ENCODE results near the gene LAMTOR4.

DNA sequence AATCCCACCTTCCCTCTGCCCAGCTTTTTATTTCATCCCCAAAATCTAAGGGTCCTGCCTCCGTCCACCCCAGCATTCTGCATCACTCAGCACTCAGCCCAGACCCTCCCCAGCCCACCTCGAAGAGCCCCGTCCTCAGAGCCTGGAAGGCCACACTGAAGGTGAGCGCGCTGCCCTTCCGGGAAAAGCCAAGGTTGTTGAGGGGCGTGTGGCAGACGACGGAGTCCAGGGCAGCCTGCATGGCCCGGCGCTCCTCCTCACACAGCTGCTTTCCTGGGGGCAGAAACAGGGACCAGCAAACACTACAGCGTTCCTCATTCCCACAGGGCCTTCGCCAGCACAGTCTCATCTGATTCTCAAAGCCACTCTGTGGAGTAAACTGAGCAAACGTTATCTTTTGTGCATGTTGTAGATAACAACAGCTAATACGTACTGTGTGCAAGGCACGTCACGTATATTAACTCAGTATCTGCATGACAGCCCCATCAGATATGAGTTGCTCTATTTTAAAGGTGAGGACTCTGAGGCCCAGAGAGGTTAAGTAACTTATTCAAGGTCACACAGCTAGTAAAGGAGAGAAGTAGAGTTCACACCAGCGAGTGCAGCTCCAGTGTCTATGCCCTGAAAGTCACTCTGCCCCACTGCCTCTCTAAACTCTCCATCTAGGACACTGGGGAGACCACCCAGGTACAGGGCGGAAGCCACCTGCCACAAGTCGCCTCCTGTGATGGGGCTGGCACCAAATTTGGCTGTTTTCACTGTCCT lies 7.0 kb downstream of the LAMTOR4 start:
- TF ChIP-seq, protein P1, sequence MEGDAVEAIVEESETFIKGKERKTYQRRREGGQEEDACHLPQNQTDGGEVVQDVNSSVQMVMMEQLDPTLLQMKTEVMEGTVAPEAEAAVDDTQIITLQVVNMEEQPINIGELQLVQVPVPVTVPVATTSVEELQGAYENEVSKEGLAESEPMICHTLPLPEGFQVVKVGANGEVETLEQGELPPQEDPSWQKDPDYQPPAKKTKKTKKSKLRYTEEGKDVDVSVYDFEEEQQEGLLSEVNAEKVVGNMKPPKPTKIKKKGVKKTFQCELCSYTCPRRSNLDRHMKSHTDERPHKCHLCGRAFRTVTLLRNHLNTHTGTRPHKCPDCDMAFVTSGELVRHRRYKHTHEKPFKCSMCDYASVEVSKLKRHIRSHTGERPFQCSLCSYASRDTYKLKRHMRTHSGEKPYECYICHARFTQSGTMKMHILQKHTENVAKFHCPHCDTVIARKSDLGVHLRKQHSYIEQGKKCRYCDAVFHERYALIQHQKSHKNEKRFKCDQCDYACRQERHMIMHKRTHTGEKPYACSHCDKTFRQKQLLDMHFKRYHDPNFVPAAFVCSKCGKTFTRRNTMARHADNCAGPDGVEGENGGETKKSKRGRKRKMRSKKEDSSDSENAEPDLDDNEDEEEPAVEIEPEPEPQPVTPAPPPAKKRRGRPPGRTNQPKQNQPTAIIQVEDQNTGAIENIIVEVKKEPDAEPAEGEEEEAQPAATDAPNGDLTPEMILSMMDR (IDR thresholded peaks at IDR 0.05; ENCODE audit: poor library complexity, severe bottlenecking): no peak
- TF ChIP-seq POLR2AphosphoS5 (IDR thresholded peaks at IDR 0.05) (no peak), EZH2 (IDR thresholded peaks at IDR 0.05; ENCODE audit: borderline replicate concordance, insufficient read depth, low read length, poor library complexity, severe bottlenecking) (no peak), EP300 (conservative IDR thresholded peaks at IDR 0.05; ENCODE audit: poor library complexity, severe bottlenecking) (no peak), RAD21 (conservative IDR thresholded peaks at IDR 0.05) (no peak), MXI1 (conservative IDR thresholded peaks at IDR 0.05; ENCODE audit: poor library complexity, severe bottlenecking) (no peak)
- TF ChIP-seq, protein P2, sequence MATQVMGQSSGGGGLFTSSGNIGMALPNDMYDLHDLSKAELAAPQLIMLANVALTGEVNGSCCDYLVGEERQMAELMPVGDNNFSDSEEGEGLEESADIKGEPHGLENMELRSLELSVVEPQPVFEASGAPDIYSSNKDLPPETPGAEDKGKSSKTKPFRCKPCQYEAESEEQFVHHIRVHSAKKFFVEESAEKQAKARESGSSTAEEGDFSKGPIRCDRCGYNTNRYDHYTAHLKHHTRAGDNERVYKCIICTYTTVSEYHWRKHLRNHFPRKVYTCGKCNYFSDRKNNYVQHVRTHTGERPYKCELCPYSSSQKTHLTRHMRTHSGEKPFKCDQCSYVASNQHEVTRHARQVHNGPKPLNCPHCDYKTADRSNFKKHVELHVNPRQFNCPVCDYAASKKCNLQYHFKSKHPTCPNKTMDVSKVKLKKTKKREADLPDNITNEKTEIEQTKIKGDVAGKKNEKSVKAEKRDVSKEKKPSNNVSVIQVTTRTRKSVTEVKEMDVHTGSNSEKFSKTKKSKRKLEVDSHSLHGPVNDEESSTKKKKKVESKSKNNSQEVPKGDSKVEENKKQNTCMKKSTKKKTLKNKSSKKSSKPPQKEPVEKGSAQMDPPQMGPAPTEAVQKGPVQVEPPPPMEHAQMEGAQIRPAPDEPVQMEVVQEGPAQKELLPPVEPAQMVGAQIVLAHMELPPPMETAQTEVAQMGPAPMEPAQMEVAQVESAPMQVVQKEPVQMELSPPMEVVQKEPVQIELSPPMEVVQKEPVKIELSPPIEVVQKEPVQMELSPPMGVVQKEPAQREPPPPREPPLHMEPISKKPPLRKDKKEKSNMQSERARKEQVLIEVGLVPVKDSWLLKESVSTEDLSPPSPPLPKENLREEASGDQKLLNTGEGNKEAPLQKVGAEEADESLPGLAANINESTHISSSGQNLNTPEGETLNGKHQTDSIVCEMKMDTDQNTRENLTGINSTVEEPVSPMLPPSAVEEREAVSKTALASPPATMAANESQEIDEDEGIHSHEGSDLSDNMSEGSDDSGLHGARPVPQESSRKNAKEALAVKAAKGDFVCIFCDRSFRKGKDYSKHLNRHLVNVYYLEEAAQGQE (IDR thresholded peaks at IDR 0.05; ENCODE audit: borderline replicate concordance): no peak

Measured in neural cell (in vitro differentiated cells).